NCI-H69 (cell line): ENCODE measurements around the gene OR56A1.
"Not testable (repeated sequence)": the region's sequence is repeated elsewhere in the genome, so short reads cannot be mapped to it uniquely, and the experiment has no call there.

Source experiments
- DNase-seq: peaks from one replicate; lab custom pipeline; 2025; lab: John Stamatoyannopoulos, UW

OR56A1 gene

GRCh38 chr11:6030708-6031405, at the start of gene OR56A1:
TSS of gene OR56A1 (minus strand) at chr11:6030758. CDS start at chr11:6027692, 3,066 bp downstream.
- DNase-seq = no peak

- DNase-seq = no peak
These were observed 48.9 kb upstream of the OR56A1 start for GRCh38 chr11:6079463-6079862.

- DNase-seq = peak; percentile 2
These were observed 47.2 kb upstream of the OR56A1 start for GRCh38 chr11:6077723-6078122.

GRCh38 chr11:6076443-6076842, 45.9 kb upstream of the OR56A1 start:
- not testable (repeated sequence) for DNase-seq

- DNase-seq = no peak
These were observed 36.9 kb upstream of the OR56A1 start for GRCh38 chr11:6067502-6067901.

- DNase-seq = no peak
These were observed 32.3 kb upstream of the OR56A1 start for GRCh38 chr11:6062691-6063358.

GRCh38 chr11:6061475-6061874, 30.9 kb upstream of the OR56A1 start:
- no peak for DNase-seq

- no peak for DNase-seq
These were observed 26.9 kb upstream of the OR56A1 start for GRCh38 chr11:6057452-6057851.

GRCh38 chr11:6055569-6055968, 25.0 kb upstream of the OR56A1 start:
- no peak for DNase-seq

GRCh38 chr11:6052374-6052773, 21.8 kb upstream of the OR56A1 start:
- no peak for DNase-seq

GRCh38 chr11:6040874-6041273, 10.3 kb upstream of the OR56A1 start:
- no peak for DNase-seq

- no peak for DNase-seq
These were observed 3.1 kb downstream of the OR56A1 start for GRCh38 chr11:6027501-6027900.

GRCh38 chr11:6025056-6025455, 5.5 kb downstream of the OR56A1 start:
- DNase-seq = no peak

- peak; percentile 36 for DNase-seq
These were observed 7.6 kb downstream of the OR56A1 start for GRCh38 chr11:6022956-6023355.

GRCh38 chr11:6013042-6013441, 17.5 kb downstream of the OR56A1 start:
- DNase-seq = no peak

- no peak for DNase-seq
These were observed 18.4 kb downstream of the OR56A1 start for GRCh38 chr11:6012035-6012668.

- DNase-seq = no peak
These were observed 23.7 kb downstream of the OR56A1 start, which contains the start of gene OR56A4 for GRCh38 chr11:6006846-6007245. TSS of gene OR56A4 (minus strand) at chr11:6006946. CDS start at chr11:6002992, 3,954 bp downstream.

GRCh38 chr11:6006395-6006794, 24.2 kb downstream of the OR56A1 start:
- DNase-seq = no peak

GRCh38 chr11:6002202-6002699, 28.3 kb downstream of the OR56A1 start:
- no peak for DNase-seq

GRCh38 chr11:5994791-5995190, 35.8 kb downstream of the OR56A1 start:
- DNase-seq = no peak

- DNase-seq = peak; percentile 30
These were observed 37.8 kb downstream of the OR56A1 start for GRCh38 chr11:5992604-5993251.

GRCh38 chr11:5992150-5992549, 38.4 kb downstream of the OR56A1 start:
- no peak for DNase-seq
